Effector memory CD4-positive, alpha-beta T cell (primary cell): ENCODE data around the gene MYLK.
"Not testable (repeated sequence)": the region's sequence is repeated elsewhere in the genome, so short reads cannot be mapped to it uniquely, and the experiment has no call there.

Experiments used
- DNase-seq, 3 donors: peaks; one replicate each; pipeline ENCODE4 v3.0.0-alpha.2; 2020
- H3K27ac ChIP-seq: 2 replicates; pipeline ENCODE4 v1.7.0; 2013; ENCODE audit warnings: mild to moderate bottlenecking, low read length, moderate library complexity; ENCODE audit not compliant: insufficient read depth, poor library complexity, severe bottlenecking
- H3K27me3 ChIP-seq: replicated peaks from 2 replicates; pipeline ENCODE4 v1.7.0; 2013; ENCODE audit warnings: mild to moderate bottlenecking, low read length; ENCODE audit not compliant: insufficient read depth, control insufficient read depth, poor library complexity, severe bottlenecking
- H3K36me3 ChIP-seq: 2 replicates; pipeline ENCODE4 v1.7.0; 2013; ENCODE audit warnings: mild to moderate bottlenecking, low read length, moderate library complexity; ENCODE audit not compliant: control insufficient read depth, insufficient read depth
- H3K4me1 ChIP-seq: 2 replicates; pipeline ENCODE4 v1.7.0; 2013; ENCODE audit warnings: low read length, mild to moderate bottlenecking; ENCODE audit not compliant: control insufficient read depth, insufficient read depth, poor library complexity, severe bottlenecking
- H3K4me3 ChIP-seq: 2 replicates; pipeline ENCODE4 v1.7.0; 2013; ENCODE audit warnings: low read length, low read depth, mild to moderate bottlenecking; ENCODE audit not compliant: insufficient read depth, poor library complexity, severe bottlenecking
- H3K9me3 ChIP-seq: 2 replicates; pipeline ENCODE4 v1.7.0; 2013; ENCODE audit warnings: mild to moderate bottlenecking, low read length, moderate library complexity; ENCODE audit not compliant: control insufficient read depth

MYLK gene

GRCh38 chr3:123749711-123750110 lies 134.4 kb downstream of the MYLK start:
- Histone ChIP-seq H3K4me1 (no peaks in the 10 kb centered on the region), H3K36me3 (no peaks in the 10 kb centered on the region), H3K4me3 (no peak overlapping the region), H3K27me3 (no peaks in the 10 kb centered on the region), H3K27ac (no peak overlapping the region), H3K9me3 (no peaks in the 10 kb centered on the region)
- DNase-seq, result no peak

DNA sequence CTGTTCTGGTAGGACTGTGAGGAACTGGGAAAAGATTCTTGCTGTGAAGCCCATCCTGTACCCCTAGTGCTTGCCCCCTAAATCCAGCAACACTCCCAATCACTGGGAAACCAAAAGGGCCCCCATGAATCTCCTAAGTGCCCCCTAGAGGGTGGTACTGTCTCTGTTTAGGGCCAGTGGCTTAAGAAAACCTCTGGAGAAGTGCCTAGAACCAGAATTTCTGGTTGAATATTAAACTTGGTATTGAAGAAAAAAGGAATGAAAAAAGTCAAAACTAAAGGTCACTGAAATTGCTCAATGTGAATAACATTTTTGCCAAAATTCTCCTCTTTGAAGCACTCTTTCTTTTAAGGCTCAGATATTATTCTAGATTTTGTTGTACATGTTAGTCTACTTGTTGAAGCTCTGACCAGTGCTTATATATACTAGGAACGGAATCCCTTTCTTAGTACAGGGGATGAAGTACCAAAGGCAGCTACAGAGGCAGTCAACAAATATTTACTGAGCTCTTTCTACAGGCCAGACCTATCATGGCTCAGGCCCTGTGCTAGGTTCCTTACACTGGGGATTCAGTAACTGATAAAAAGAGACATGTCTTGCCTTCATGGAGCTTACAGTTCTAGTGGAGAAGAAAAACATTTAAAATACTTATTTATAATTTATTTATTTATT lies 138.8 kb downstream of the MYLK start:
- no peaks in the 10 kb centered on the region for H3K27me3 ChIP-seq
- H3K9me3 ChIP-seq, result no peaks in the 10 kb centered on the region
- H3K27ac ChIP-seq, result no peak overlapping the region
- no peak for DNase-seq
- H3K4me3 ChIP-seq, result no peak overlapping the region
- no peaks in the 10 kb centered on the region for H3K36me3 ChIP-seq
- no peaks in the 10 kb centered on the region for H3K4me1 ChIP-seq

GRCh38 chr3:123744064-123744463 lies 140.1 kb downstream of the MYLK start:
- Histone ChIP-seq H3K27ac (no peak overlapping the region), H3K4me3 (no peak overlapping the region), H3K36me3 (no peaks in the 10 kb centered on the region), H3K4me1 (no peaks in the 10 kb centered on the region), H3K27me3 (no peaks in the 10 kb centered on the region), H3K9me3 (no peaks in the 10 kb centered on the region)
- DNase-seq, result no peak

GRCh38 chr3:123743121-123743520 lies 141.0 kb downstream of the MYLK start:
- DNase-seq, result no peak
- no peaks in the 10 kb centered on the region for H3K36me3 ChIP-seq
- H3K4me1 ChIP-seq, result no peaks in the 10 kb centered on the region
- H3K4me3 ChIP-seq, result no peak overlapping the region
- H3K27ac ChIP-seq, result no peak overlapping the region
- no peaks in the 10 kb centered on the region for H3K9me3 ChIP-seq
- H3K27me3 ChIP-seq, result no peaks in the 10 kb centered on the region

DNA sequence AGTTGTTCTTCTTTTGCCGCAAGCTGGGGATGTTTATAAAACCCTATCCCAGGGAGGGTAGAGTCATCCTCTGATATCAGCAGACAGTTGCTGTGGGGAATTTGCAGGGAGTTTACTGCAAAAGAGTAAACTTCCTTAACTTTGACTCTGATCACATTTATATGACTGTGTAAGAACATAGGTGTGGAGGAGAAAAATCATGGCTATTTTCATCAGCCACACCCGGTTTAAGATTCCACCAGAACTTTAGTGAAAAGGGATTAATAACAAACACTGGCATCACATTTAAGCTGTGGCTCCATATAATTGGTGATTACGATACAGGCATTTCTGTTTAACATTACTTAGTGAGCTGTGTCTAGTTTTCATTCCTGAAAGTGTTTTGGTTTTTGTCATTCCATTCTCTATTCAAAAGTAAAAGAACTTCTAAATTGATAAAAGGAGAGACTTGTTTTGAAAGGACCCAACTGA lies 143.1 kb downstream of the MYLK start:
- Histone ChIP-seq H3K4me3 (no peak overlapping the region), H3K27ac (no peak overlapping the region), H3K27me3 (no peaks in the 10 kb centered on the region), H3K36me3 (no peaks in the 10 kb centered on the region), H3K4me1 (no peaks in the 10 kb centered on the region), H3K9me3 (no peaks in the 10 kb centered on the region)
- no peak for DNase-seq

GRCh38 chr3:123740391-123740822 lies 143.7 kb downstream of the MYLK start:
- Histone ChIP-seq H3K27ac (no peak overlapping the region), H3K4me1 (no peaks in the 10 kb centered on the region), H3K36me3 (no peaks in the 10 kb centered on the region), H3K9me3 (no peaks in the 10 kb centered on the region), H3K4me3 (no peak overlapping the region), H3K27me3 (no peaks in the 10 kb centered on the region)
- DNase-seq, result no peak

- Histone ChIP-seq H3K27me3 (no peaks in the 10 kb centered on the region), H3K36me3 (no peaks in the 10 kb centered on the region), H3K27ac (no peak overlapping the region), H3K9me3 (no peaks in the 10 kb centered on the region), H3K4me3 (no peak overlapping the region), H3K4me1 (no peaks in the 10 kb centered on the region)
- DNase-seq, result no peak
Observed at GRCh38 chr3:123739754-123740153, 144.4 kb downstream of the MYLK start.

DNA sequence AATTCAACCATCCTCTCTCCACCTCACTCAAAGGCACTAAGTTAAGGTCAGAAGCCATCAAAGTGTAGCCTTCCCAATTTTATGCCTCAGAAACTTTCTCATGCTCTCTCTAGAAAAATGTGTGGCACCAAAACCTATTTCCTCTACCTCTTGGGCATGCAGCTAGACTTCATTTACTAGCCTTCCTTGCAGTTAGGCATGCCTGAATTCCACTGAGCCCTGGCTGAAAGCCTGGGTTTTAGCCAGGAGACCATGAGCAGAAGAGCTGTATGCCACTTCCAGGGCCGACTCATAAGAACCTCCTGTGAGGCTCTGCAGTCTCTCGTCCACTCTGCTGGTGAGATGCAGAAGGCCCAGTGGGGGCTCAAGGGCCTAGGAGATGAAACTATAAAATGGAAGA lies 145.0 kb downstream of the MYLK start:
- Histone ChIP-seq H3K9me3 (no peaks in the 10 kb centered on the region), H3K4me3 (no peak overlapping the region), H3K36me3 (no peaks in the 10 kb centered on the region), H3K27ac (no peak overlapping the region), H3K4me1 (no peaks in the 10 kb centered on the region), H3K27me3 (no peaks in the 10 kb centered on the region)
- DNase-seq, result no peak

DNA sequence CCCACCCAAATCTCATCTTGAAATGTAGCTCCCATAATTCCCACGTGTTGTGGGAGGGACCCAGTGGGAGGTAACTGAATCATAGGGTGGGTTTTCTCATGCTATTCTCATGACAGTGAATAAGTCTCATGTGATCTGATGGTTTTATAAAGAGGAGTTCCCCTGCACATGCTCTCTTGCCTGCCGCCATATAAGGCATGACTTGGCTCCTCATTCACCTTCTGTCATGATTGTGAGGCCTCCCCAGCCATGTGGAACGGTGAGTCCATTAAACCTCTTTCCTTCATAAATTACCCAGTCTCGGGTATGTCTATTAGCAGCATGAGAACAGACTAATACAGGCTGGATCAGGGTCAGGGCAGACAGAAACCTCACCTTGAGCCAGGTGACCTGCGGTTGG lies 145.6 kb downstream of the MYLK start:
- not testable (repeated sequence) for H3K9me3 ChIP-seq, H3K27me3 ChIP-seq, H3K4me3 ChIP-seq, H3K27ac ChIP-seq, H3K4me1 ChIP-seq, H3K36me3 ChIP-seq, DNase-seq

GRCh38 chr3:123737168-123737567 lies 147.0 kb downstream of the MYLK start:
- Histone ChIP-seq H3K27me3 (no peaks in the 10 kb centered on the region), H3K36me3 (no peaks in the 10 kb centered on the region), H3K4me3 (no peak overlapping the region), H3K9me3 (no peaks in the 10 kb centered on the region), H3K4me1 (no peaks in the 10 kb centered on the region), H3K27ac (no peak overlapping the region)
- no peak for DNase-seq
